ENCODE measurements around the gene RBFOX1.

GRCh38 chr16:7437135-7437804 lies 104.6 kb downstream of the RBFOX1 start:
- TF ChIP-seq CTCF (IDR thresholded peaks at IDR 0.05) (no peak), ZFX (IDR thresholded peaks at IDR 0.05; ENCODE audit: borderline replicate concordance) (no peak)
